ENCODE data around the gene PAQR5. TPM values are rescaled to one million over a fixed set of nuclear protein-coding genes. Genes with fewer than 3 reads are reported as not detected.

Gene PAQR5
- total RNA-seq, 2 experiments from 2014 or later: not detected

DNA sequence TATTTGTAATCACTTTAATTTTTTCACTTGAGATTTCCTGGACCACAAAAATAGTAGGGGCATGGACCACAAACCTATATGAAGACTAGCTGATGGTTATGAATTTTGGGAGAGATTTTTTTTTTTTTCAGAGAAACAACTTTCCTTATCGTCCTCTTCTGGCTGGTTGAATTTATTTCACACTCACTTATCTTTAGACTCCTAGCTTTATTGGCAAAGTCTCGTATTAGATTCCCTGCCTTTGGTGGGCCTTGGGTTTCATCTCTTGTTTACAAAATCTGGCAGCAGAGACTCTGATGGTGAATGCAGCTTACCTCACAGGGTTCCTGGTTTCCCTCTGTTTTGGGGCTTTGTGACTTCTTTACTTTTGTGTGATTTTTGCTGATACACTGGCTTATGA is 70.9 kb downstream of the PAQR5 start:
- Mint-ChIP-seq H3K9me3 (no peaks in the 10 kb centered on the region), H3K36me3 (ENCODE audit: low read depth) (no peaks in the 10 kb centered on the region), H3K27me3 (peaks cover 13% of the 10 kb centered on the region), H3K4me1 (ENCODE audit: low read depth) (no peaks in the 10 kb centered on the region), H3K4me3 (no peak overlapping the region), H3K27ac (no peak overlapping the region)
- no peaks in the 10 kb centered on the region for H3K4me1 ChIP-seq (ENCODE audit: insufficient read depth, low read length)
- TF ChIP-seq, protein P1, sequence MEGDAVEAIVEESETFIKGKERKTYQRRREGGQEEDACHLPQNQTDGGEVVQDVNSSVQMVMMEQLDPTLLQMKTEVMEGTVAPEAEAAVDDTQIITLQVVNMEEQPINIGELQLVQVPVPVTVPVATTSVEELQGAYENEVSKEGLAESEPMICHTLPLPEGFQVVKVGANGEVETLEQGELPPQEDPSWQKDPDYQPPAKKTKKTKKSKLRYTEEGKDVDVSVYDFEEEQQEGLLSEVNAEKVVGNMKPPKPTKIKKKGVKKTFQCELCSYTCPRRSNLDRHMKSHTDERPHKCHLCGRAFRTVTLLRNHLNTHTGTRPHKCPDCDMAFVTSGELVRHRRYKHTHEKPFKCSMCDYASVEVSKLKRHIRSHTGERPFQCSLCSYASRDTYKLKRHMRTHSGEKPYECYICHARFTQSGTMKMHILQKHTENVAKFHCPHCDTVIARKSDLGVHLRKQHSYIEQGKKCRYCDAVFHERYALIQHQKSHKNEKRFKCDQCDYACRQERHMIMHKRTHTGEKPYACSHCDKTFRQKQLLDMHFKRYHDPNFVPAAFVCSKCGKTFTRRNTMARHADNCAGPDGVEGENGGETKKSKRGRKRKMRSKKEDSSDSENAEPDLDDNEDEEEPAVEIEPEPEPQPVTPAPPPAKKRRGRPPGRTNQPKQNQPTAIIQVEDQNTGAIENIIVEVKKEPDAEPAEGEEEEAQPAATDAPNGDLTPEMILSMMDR (IDR thresholded peaks at IDR 0.05): no peak
- no peaks in the 10 kb centered on the region for H3K9me3 ChIP-seq (ENCODE audit: control insufficient read depth in 1 of 2, insufficient read depth in 1 of 2, low read length in 2 of 2)
- no peak for DNase-seq
- H3K27me3 ChIP-seq (ENCODE audit: control insufficient read depth in 1 of 2, insufficient read depth in 2 of 2, low read length in 2 of 2): peaks cover 0 to under 1% of the 10 kb centered on the region in 2 experiments
- intact Hi-C loops (cut with DNase I, micrococcal nuclease): no loop called here
- H3K36me3 ChIP-seq (ENCODE audit: insufficient read depth, low read length): no peaks in the 10 kb centered on the region
- no peak for ATAC-seq (ENCODE audit: poor library complexity)
- POLR2A ChIA-PET: no interaction called here
- no peak overlapping the region for H3K4me3 ChIP-seq (ENCODE audit: low read length)
- H3K27ac ChIP-seq (ENCODE audit: low read depth in 1 of 2, low read length in 2 of 2): no peak overlapping the region
- CTCF ChIA-PET: no interaction called here

DNA sequence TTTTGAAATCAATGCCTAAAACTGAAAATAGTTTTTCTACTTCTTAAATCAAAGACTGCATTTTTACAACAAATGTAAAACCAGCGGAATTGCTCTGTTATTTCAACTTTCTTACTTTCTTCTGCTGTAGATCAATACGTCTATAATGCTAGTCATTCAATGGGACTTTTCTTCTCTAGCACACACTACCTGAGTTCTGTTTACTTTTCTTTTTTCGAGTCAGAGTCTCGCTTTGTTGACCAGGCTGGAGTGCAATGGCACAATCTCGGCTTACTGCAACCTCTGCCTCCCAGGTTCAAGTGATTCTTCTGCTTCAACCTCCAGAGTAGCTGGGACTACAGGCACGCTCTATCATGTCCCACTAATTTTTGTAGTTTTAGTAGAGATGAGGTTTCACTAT is 74.7 kb downstream of the PAQR5 start:
- peaks cover 14% of the 10 kb centered on the region for H3K27me3 Mint-ChIP-seq
- Histone ChIP-seq H3K27me3 (ENCODE audit: control insufficient read depth in 1 of 2, insufficient read depth in 2 of 2, low read length in 2 of 2) (peaks cover 0 to 2% of the 10 kb centered on the region in 2 experiments), H3K4me1 (ENCODE audit: insufficient read depth, low read length) (no peaks in the 10 kb centered on the region), H3K27ac (ENCODE audit: low read depth in 1 of 2, low read length in 2 of 2) (no peak overlapping the region), H3K36me3 (ENCODE audit: insufficient read depth, low read length) (no peaks in the 10 kb centered on the region), H3K9me3 (ENCODE audit: control insufficient read depth in 1 of 2, insufficient read depth in 1 of 2, low read length in 2 of 2) (no peaks in the 10 kb centered on the region), H3K4me3 (ENCODE audit: low read length) (no peak overlapping the region)
- no peaks in the 10 kb centered on the region for H3K36me3 Mint-ChIP-seq (ENCODE audit: low read depth)
- ChIA-PET POLR2A (no interaction called here), CTCF (no interaction called here)
- no peaks in the 10 kb centered on the region for H3K4me1 Mint-ChIP-seq (ENCODE audit: low read depth)
- H3K4me3 Mint-ChIP-seq: no peak overlapping the region
- H3K9me3 Mint-ChIP-seq: no peaks in the 10 kb centered on the region
- intact Hi-C loops (cut with DNase I, micrococcal nuclease): no loop called here
- TF ChIP-seq, protein P1 (IDR thresholded peaks at IDR 0.05): no peak
- no peak for ATAC-seq (ENCODE audit: poor library complexity)
- DNase-seq: no peak
- no peak overlapping the region for H3K27ac Mint-ChIP-seq

DNA sequence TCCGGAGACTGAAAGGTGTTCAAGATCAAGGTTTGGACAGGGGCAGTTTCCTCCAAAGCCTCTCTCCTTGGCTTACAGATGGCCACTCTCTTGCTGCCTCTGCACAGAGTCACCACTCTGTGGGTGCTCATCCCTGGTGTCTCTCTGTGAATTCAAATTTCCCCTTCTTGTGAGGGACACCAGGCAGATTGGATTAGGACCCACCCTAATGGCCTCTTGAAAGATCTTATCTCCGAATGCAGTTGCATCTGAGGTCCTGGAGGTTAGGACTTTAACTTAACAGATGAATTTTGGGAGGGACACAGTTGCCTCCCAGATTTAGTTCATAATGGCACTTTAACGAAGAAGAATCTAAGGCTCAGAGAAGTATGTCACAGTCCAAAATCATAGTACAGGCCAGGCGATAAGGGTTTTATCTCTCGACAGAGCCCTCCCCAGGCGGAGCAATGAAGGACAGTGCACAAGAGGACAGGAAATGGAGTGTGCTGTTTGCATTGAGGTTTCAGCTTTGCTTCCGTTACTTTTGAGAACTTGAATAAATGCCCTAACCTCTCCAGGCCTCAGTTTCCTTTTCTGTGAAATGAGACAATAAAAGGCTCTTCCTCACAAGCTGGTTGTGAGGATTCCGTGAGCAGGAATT is 76.6 kb downstream of the PAQR5 start:
- Histone ChIP-seq H3K27me3 (ENCODE audit: control insufficient read depth in 1 of 2, insufficient read depth in 2 of 2, low read length in 2 of 2) (peaks cover 0 to 2% of the 10 kb centered on the region in 2 experiments), H3K27ac (ENCODE audit: low read depth in 1 of 2, low read length in 2 of 2) (no peak overlapping the region), H3K4me3 (ENCODE audit: low read length) (no peak overlapping the region), H3K9me3 (ENCODE audit: control insufficient read depth in 1 of 2, insufficient read depth in 1 of 2, low read length in 2 of 2) (no peaks in the 10 kb centered on the region), H3K36me3 (ENCODE audit: insufficient read depth, low read length) (no peaks in the 10 kb centered on the region), H3K4me1 (ENCODE audit: insufficient read depth, low read length) (no peaks in the 10 kb centered on the region)
- intact Hi-C loops (cut with DNase I, micrococcal nuclease): no loop called here
- CTCF ChIA-PET: no interaction called here
- Mint-ChIP-seq H3K4me3 (no peak overlapping the region), H3K27me3 (peaks cover 19% of the 10 kb centered on the region), H3K36me3 (ENCODE audit: low read depth) (no peaks in the 10 kb centered on the region), H3K27ac (no peak overlapping the region), H3K4me1 (ENCODE audit: low read depth) (no peaks in the 10 kb centered on the region), H3K9me3 (no peaks in the 10 kb centered on the region)
- ATAC-seq (ENCODE audit: poor library complexity) (no peak), DNase-seq (no peak)
- POLR2A ChIA-PET: no interaction called here
- TF ChIP-seq, protein P1 (IDR thresholded peaks at IDR 0.05): no peak

All from CD4-positive, alpha-beta T cell (primary cell).